Stimulated activated CD4-positive, alpha-beta T cell treated with anti-CD3 and anti-CD28 coated beads, Interleukin-4, amount 100 ng/mL, for 24 hours (primary cell): ENCODE data around the gene THTPA.
"Not testable (repeated sequence)": the region's sequence is repeated elsewhere in the genome, so short reads cannot be mapped to it uniquely, and the experiment has no call there.

ENCODE experiments used
- DNase-seq: peaks from one replicate; pipeline ENCODE4 v3.0.0-alpha.2; 2020

The THTPA gene

GRCh38 chr14:23584527-23585203 is 28.6 kb downstream of the THTPA start:
- DNase-seq = not testable (repeated sequence)

- DNase-seq = peak; percentile 84
Observed at GRCh38 chr14:23588884-23589598, 33.0 kb downstream of the THTPA start.

GRCh38 chr14:23589606-23590005 is 33.5 kb downstream of the THTPA start:
- DNase-seq = no peak

- DNase-seq = no peak
Observed at GRCh38 chr14:23590198-23590597, 34.1 kb downstream of the THTPA start.

- not testable (repeated sequence) for DNase-seq
Observed at GRCh38 chr14:23594191-23594590, 38.1 kb downstream of the THTPA start.

- DNase-seq = no peak
Observed at GRCh38 chr14:23600322-23600707, 44.2 kb downstream of the THTPA start.

- DNase-seq = no peak
Observed at GRCh38 chr14:23600806-23601205, 44.7 kb downstream of the THTPA start.

GRCh38 chr14:23601424-23601823 is 45.4 kb downstream of the THTPA start:
- no peak for DNase-seq

- no peak for DNase-seq
Observed at GRCh38 chr14:23601845-23602180, 45.7 kb downstream of the THTPA start.

- no peak for DNase-seq
Observed at GRCh38 chr14:23602181-23603095, 46.4 kb downstream of the THTPA start.

GRCh38 chr14:23603103-23603502 is 47.0 kb downstream of the THTPA start:
- no peak for DNase-seq

- DNase-seq = no peak
Observed at GRCh38 chr14:23604148-23604547, 48.1 kb downstream of the THTPA start.

GRCh38 chr14:23604675-23605170 is 48.7 kb downstream of the THTPA start:
- no peak for DNase-seq

- DNase-seq = peak; percentile 36
Observed at GRCh38 chr14:23605931-23606585, 50.0 kb downstream of the THTPA start.

GRCh38 chr14:23608454-23608853 is 52.4 kb downstream of the THTPA start:
- no peak for DNase-seq

GRCh38 chr14:23609001-23609400 is 52.9 kb downstream of the THTPA start:
- DNase-seq = no peak

- DNase-seq = not testable (repeated sequence)
Observed at GRCh38 chr14:23609411-23610089, 53.5 kb downstream of the THTPA start.
